A549 (cell line): ENCODE data around the gene KIAA1671.

Experiments
- CEBPB ChIP-seq, 2 experiments: fragments of >200 bp in 1 of 2; sonication (Bioruptor Twin) in 1 of 2; formaldehyde crosslinking in 1 of 2; IDR thresholded peaks; 2 replicates each; pipeline ENCODE4 v1.6.1; 2012 to 2016
- EHMT2 ChIP-seq: fragments of 200-600 bp; sonication (generic); IDR thresholded peaks from 2 replicates; pipeline ENCODE4 v1.6.1; 2016; ENCODE audit warnings: antibody characterized with exemption, low read depth, mild to moderate bottlenecking, moderate library complexity
- JUN ChIP-seq, 2 experiments: fragments of >200 bp; sonication (Bioruptor Twin); formaldehyde crosslinking; IDR thresholded peaks; 2 replicates in 1 of 2; 3 replicates in 1 of 2; pipeline ENCODE4 v1.6.1; 2016 to 2017
- KDM1A ChIP-seq: fragments of 200-600 bp; sonication (generic); IDR thresholded peaks from 2 replicates; pipeline ENCODE4 v1.6.1; 2016; ENCODE audit warnings: low read depth, mild to moderate bottlenecking
- RCOR1 ChIP-seq: fragments of 150-350 bp; IDR thresholded peaks from 2 replicates; pipeline ENCODE4 v1.6.1; 2014; ENCODE audit warnings: antibody characterized with exemption, low read length, low read depth
- SMC3 ChIP-seq: fragments of >200 bp; sonication (Bioruptor Twin); formaldehyde crosslinking; IDR thresholded peaks from 3 replicates; pipeline ENCODE4 v1.6.1; 2018; ENCODE audit warnings: inconsistent platforms
- TF ChIP-seq, protein P1 (sequence below): fragments of >200 bp; sonication (Bioruptor Twin); formaldehyde crosslinking; IDR thresholded peaks from 3 replicates; pipeline ENCODE4 v1.5.1; 2016
- TF ChIP-seq, protein P2 (sequence below): fragments of 150-350 bp; IDR thresholded peaks from 2 replicates; pipeline ENCODE4 v1.6.1; 2014; ENCODE audit warnings: low read depth, mild to moderate bottlenecking, low read length
- TF ChIP-seq, protein P3 (sequence below): fragments of 450-650 bp; IDR thresholded peaks from 2 replicates; pipeline ENCODE4 v1.6.1; 2014; ENCODE audit warnings: antibody characterized with exemption

DNA sequence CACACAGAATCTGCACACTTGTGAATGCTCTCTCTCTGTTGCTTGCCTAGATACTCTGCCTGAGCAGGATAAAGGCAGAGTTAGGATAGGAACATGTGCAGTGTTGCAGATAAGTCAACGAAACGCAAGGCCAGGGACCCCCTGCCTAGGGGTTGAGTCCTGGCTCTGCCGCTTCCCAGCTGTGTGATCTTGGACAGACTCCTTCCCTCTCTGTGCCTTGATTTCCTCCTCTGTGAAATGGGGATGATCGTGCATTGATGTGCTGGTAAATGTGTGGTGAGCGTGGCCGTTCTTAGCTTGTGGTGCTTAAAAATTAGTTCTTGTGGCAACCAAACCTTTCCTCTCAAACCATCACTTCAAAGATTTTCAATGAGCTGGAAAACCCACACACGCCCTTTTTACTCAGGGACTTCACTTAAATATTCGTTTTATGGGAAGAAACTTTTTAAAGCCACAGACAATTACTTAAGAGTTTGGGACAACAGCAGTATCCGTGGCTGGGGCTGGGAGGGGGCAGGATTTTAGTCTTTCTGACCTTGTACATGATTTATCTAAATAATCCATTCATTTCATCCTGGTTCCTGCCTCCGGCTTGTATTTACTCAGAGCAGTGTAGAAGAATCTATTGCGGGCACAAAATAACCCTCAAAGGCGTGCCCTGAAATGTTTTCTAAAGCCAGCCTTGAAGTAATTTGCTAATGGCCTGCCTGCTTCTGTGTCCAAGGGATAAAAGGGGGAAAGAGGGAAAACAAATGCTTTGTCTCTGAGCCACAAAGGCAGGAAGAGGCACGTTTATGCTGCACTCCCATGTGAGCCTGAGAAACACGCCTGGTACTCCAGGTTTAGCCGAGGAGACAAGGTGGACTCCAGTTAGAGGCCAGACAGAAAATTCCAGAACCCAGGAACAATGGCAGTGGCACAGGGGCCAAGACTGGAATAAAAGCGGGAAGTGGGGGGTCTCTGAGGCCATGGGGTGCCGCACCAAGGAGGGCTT, 162.2 kb downstream of the KIAA1671 start:
- TF ChIP-seq KDM1A (no peak), RCOR1 (no peak), SMC3 (no peak), JUN (IDR thresholded peaks at IDR 0.05) (no peak), EHMT2 (no peak), CEBPB (IDR thresholded peaks at IDR 0.05) (no peak)
- TF ChIP-seq, protein P1, sequence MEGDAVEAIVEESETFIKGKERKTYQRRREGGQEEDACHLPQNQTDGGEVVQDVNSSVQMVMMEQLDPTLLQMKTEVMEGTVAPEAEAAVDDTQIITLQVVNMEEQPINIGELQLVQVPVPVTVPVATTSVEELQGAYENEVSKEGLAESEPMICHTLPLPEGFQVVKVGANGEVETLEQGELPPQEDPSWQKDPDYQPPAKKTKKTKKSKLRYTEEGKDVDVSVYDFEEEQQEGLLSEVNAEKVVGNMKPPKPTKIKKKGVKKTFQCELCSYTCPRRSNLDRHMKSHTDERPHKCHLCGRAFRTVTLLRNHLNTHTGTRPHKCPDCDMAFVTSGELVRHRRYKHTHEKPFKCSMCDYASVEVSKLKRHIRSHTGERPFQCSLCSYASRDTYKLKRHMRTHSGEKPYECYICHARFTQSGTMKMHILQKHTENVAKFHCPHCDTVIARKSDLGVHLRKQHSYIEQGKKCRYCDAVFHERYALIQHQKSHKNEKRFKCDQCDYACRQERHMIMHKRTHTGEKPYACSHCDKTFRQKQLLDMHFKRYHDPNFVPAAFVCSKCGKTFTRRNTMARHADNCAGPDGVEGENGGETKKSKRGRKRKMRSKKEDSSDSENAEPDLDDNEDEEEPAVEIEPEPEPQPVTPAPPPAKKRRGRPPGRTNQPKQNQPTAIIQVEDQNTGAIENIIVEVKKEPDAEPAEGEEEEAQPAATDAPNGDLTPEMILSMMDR, result no peak
- TF ChIP-seq, protein P2, sequence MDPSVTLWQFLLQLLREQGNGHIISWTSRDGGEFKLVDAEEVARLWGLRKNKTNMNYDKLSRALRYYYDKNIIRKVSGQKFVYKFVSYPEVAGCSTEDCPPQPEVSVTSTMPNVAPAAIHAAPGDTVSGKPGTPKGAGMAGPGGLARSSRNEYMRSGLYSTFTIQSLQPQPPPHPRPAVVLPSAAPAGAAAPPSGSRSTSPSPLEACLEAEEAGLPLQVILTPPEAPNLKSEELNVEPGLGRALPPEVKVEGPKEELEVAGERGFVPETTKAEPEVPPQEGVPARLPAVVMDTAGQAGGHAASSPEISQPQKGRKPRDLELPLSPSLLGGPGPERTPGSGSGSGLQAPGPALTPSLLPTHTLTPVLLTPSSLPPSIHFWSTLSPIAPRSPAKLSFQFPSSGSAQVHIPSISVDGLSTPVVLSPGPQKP, result no peak
- TF ChIP-seq, protein P3, sequence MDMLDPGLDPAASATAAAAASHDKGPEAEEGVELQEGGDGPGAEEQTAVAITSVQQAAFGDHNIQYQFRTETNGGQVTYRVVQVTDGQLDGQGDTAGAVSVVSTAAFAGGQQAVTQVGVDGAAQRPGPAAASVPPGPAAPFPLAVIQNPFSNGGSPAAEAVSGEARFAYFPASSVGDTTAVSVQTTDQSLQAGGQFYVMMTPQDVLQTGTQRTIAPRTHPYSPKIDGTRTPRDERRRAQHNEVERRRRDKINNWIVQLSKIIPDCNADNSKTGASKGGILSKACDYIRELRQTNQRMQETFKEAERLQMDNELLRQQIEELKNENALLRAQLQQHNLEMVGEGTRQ, result no peak
